NK-92 (cell line): ENCODE measurements around the gene CAMTA1.

ENCODE experiments used
- DNase-seq: peaks from one replicate; lab custom pipeline; 2025; ENCODE audit not compliant: unreplicated experiment; lab: John Stamatoyannopoulos, UW

CAMTA1 gene

DNA sequence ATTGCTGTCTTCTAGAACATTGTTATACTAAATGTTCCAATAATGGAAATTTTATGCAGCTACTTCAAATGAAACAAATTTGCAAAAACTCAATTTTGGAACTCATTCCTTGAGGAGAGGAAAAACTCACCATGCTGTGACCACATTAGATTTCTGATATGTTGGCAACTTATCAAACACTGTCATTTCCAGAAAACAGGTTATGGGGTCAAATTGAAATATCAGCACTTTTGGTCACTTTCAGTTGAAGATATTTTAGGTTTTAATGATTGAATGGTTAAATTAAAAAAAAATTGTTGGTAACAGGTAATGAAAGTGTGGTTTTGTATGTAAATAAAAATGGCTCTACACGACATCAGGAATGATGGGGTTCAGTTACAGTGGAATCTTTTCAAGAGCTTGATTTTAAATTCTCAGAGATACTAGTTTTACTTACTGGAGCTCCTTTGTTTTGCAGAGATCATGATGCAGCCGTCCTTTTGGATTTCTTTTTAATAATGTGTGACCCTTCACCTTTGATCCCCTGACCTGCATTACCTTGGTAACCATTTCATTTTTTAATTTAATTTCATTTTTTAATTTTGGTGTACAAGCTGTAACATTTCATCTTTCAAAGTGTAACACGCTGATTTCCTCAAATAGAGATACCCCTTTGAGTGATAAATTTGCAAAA lies 86.2 kb downstream of the CAMTA1 start:
- no peak for DNase-seq

DNA sequence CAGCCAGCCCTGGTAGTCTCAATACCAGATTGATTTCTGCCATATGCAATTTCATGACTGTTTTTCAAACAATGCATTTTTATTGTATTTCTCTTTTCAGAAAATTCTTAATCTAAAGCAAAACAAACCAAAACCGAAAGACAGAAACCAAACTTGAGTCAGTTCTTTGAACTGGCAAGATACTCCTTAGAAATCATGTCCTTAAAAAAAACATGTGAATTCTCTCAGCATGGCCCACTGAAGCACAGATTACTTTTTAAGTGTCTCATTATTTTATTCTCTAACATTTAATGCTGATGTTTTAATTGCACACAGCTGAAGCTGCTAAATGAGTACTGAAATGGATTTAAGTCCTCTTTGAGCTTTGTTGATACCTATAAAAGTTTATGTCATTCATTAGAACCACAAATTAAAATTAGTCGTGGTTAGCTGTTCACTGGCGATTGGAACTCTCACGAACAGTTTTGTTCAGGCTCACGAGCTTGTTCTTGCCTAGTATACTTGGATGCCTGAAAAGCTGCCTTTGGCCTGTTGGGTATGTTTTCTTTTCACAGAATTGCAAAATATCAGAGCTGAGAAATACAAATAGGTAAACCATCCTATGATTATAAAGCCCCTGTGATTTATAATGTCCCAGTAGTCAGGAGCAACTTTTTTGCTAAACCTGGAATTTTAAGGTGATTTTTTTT lies 87.5 kb downstream of the CAMTA1 start:
- no peak for DNase-seq

DNA sequence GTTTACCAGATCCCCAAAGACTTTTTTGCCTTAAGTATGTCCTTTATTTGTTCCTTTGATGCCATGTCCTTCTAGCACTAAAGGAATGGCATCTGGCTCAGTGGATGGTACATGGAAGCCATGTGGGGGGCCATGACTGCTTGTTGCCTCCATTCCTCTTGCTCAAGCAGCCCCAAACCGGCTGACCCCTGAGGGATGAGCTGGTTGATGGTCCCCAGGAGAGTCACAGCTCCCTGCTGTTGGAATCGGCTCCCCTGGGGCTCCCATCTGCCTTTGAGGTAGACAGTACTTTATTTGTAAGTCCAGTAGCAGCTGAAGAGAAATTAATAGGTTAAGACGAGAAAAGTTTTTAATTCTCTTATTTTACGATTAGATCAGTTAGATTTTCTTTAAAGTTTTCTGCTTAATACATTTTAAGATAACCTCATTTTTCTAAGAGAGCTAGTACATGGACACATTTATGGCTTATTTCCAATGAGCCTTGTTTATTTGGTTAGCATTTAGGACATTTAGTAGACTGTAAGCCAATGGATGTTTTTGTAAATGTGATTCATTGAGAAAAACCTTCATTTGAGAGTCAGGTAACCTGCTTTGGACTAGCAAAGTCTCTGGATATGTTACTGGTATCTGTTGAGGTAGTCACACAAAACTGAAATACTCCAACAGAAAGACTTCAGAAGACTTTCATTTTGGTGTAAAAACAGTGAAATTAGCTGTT lies 88.2 kb downstream of the CAMTA1 start:
- no peak for DNase-seq

DNA sequence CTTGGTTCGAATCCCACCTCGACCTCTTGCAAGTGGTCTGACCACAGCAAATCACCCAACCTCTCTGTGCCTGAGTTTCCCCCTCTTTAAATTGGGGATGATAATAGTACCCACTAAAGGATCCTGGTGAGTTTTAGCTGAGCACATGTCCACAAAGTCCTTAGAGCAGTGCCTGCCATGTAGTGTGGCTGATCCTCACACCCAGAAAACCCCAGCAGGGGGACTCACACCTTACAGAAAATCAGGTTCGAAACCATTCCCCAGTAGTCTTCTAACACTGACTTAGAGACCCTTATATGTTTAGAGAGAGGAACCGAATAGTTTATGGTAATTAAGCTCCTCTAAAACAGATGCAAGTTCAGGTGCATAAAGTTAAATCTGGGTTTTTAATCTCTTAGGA lies 89.0 kb downstream of the CAMTA1 start:
- DNase-seq: no peak

DNA sequence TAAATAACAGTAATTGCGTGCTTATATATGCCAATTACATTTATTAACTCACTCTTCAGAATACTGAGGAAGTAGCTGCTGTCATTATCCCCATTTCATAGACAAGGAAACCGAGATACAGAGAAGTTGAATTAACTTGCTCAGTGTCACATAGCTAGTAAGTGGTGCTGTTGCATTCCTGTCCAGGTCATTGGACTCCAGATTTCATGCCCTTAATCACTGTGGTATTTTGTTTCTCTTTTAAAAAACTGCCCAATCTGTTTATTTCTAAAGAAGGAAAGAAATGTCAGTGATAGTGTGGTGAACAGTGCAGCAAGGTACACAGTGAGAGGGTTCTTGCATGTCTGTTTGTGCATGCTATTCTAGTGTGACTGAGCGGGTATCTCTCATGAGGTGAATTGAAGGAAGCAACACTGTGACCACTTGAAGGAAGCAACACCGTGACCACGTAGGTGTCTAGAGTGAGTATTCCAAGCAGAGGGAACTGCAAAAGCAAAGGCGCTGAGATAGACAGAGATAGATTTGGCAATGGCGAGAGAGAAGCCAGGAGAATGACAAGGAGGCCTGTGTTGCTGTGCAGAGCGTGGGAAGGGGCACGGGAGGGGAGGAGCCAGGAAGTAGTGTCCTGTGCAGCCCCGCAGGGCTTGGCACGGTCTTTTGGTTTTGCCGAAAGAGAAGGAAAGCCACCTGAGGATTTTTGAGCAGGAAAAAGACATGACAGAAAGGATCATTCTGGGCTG lies 95.9 kb downstream of the CAMTA1 start:
- no peak for DNase-seq

DNA sequence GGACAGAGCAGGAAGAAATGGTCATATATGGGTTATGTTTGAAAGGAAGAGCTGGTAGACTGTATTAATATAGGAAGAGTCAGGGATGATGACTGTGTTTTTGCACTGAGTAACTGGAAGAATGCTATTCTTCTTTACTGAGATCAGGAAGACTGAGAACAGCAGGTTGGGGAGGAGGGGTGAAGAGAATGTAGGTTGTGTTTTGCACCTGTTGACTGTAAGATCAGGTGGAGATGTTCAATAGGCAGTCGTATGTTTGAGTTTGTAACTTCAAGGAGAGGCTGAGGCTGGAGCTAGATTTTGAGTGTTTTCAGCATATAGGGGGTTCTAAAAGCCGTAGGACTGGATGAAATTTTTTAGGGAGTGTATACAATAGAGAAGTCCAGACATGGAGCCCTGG lies 97.2 kb downstream of the CAMTA1 start:
- no peak for DNase-seq

DNA sequence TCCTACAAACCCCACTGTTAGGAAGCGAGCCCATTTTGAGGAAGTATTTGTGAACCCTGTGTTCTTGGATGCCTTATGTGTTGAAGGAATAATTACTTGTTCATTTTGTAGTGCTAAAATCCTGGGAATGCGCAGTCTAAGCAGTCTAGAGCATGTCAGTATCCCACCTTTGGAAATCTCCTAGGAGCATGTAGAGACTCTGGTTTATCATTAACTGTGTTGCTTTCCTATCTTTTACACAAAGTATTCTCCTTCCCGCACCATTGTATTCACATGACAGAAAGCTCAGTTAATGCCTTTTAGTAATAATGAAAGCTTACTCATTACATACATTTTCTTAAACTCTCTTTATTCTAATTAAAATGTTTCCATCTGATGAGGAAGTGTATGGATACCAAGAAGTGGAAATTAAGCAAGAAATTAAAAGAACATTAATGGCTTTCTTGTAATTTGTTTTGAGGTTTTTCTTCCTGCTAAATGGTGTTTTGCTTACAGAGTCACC lies 99.4 kb downstream of the CAMTA1 start:
- DNase-seq: no peak

DNA sequence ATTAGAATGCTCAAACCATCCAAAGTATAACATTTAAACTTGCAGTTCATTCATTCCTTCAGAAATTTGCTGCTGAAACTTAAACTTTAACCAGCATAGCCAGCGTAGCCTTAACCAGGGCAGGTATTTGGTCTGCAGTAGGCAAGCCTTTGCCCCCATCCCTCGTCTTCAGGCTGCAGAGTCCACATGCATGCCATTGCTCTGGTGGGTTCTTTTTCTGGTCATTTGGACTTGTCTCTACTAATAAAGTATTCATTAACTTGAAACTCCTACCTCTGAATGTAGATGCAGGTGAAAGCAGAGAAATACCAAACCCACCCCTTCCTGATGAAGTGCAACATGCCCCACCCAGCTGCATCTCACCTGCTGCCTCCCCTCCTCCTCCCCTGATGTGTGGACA lies 100.2 kb downstream of the CAMTA1 start:
- DNase-seq: no peak

DNA sequence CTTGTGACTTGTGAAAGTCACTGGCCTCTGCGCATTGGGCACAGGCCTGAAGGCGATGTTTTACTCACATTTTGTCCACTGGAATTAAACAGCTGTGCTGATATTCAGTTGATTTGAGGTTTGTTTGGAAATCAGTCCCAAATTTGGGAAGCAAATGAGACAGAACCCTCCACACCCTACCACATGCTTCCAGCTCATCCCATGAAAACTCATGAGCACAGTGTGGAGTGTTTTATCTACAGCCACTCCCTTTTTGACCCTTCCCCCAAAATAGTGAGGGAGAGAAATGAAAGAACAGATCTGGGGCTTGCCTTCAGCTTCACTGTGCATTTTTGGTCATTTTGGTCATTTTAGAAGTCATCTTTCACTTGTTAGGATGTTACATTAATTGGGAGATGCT lies 101.3 kb downstream of the CAMTA1 start:
- no peak for DNase-seq

DNA sequence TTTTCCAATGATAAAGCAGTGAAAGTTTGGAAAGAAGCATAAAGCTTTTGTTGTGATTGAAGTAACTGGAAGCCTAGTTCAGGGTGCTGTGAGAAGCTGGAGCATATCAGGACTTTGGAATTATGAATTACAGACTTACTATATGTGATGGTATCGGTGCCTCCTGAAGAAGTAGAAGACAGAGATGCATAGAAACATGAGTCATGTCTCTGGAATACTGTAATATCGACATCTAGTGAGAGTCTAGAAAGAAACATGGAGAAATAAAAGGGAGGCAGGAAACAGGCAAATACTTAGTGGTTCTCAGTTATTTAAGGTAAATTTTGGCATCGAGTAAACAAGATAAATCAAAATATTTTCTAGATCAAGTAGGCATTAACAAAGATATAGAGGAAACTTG lies 103.0 kb downstream of the CAMTA1 start:
- no peak for DNase-seq

DNA sequence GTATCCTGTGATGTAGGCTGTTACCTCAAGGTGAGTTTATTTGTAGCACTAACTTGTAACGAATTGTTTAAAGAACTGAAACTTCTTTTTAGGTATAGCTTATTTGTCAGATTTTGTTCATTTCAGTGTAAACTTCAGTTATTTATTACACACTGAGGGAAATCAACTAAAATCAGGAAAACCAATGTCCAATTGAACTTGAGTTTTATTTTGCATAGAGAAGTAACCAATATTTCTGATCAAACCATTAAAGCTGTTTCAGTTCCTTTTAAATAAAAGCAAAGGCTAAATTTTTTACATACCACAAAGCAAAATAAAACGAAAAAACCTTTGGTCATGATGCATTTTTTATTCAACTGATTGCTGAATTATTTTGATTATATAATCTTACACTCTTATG lies 103.6 kb downstream of the CAMTA1 start:
- DNase-seq: no peak

DNA sequence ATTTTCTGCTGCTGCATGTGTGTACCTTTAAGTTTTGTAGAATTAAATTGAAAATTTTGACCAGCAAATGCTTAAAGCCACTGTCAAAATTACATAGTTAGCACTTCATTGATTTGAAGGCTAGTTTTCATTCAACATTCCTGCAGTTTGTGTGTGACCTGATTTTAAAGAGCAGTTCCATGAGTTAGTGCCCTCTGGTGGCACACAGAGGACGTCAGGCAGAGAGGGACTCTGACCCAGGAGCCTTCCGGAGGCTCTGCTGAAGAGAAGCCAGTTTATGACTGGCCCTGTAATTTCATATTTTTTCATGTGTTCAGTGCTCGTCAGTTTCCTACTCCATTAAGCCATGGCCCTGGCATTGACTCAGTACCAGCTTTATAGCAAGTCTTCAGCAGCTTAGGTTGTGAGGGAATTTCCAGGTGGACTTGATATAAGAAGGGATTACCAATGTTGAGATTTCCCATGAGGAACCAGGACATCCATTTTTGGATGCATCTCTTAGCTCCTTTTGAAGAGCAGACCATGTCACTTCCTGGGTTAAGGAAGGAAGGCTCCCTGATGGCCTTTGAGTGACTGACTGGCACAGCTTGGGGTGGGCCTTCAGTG lies 104.7 kb downstream of the CAMTA1 start:
- DNase-seq: no peak

DNA sequence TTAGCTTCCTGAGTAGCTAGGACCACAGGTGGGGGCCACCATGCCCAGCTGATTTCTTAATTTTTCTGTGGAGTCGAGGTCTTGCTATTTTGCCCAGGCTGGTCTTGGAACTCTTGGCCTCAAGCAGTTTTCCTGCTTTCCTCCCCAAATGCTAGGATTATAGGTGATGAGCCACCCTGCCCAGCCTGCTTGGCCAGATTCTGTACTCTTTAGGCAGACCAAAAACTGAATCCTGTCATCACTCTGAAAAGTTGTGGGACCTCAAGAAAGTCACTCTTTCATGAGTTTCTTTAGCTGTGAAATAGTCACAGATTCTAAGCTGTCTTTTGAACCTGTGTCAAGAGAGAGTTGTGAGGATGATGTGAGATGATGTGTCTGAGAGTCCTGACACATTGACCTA lies 105.4 kb downstream of the CAMTA1 start:
- no peak for DNase-seq

DNA sequence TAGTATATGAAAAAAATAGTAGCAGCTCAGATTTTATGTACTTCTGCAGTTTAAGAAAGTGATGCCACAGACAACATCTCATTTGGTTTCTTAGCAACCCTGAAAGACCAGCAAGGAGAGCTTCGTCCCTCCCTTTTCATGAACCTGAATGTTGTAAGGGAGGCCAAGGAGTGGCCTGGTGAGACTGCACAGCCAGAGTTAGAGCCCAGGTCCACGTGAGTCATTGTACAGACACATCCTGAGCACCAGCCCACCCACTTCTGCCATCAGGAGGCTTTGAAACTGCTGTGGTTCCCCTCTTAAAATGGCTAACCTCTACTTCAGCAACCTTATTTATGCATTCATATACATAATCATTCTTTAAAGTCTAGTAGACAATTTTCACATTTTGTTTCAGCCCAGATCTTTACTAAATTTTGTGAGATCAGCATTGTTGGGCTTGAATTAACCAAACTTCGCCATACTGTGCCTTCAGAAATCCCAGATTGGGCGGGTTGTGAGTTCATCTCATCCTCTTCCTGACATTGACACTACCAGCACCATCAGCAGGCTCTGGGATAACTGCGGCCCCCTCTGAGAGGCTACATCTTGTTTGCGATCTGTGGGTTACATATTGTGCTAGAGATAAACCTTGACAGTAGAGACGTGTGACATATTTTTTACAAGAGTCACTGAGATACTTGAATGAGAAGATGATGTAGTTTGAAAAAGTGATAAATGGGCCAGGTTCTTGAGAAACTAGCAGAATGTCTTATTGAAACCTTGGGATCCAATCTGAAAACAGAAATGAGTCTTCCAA lies 106.7 kb downstream of the CAMTA1 start:
- no peak for DNase-seq

DNA sequence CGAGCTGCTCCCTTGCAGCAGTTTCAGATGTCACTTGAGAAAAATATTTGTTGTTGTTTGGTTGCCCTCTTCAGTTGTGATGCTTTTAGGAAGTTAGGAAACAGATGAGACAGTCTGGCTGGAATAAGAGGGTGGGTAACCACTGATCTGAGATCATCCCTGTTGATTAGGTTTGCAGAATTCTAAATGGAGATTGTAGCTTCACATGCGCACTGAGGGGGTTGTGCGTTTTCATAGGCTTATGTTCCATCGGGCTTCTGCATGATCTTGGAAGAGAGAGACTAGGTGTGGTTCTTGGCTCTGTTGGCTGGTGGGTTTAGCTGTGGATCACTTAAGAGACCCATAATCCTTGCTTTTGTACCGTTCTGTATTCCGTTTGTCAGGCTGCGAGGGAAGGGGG lies 108.1 kb downstream of the CAMTA1 start:
- DNase-seq: no peak

DNA sequence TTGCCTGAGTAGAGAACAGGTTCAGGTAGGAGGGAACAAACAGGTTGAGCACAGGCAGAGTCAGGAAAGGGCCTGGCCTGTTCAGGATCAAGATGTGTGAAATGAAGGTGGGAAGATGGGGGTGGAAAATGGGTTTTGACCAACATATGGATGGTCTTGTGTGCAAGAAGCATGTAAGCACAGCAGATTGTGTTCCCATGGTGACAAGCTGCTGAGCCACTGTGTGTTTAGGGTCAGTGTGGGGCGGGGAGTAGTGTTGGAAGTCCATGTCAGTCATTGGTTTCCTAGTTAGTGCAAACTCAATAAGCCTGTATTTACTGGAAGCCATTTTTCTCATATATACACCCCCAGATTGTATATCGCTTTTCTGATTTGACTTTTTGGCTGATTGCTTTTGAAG lies 111.9 kb downstream of the CAMTA1 start:
- no peak for DNase-seq

DNA sequence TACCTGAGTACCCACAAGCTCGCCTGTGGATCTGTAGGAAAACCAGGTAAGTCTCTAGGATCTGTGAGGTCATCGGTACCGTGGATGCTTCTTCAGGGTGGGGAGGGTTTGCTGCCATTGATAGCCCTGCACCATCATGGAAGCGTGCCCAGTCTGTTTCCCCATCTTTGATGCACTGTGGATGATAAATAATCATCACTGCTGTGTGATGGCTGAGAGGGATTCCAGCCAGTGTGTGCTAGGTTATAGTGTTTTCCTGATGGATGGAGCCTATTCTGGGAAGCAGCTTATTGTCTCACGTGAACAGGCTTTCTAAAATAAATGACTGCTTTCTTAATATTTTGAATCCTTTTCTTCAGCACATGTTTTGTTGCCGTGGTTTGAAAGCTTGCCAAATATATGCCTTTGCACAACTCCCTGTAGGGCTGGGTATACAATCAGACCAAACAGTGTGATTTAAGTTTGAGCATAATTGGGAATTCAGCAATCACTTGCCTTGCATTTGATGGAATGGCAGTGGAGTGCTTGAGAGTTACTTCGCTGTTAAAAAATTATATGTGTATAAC lies 113.8 kb downstream of the CAMTA1 start:
- DNase-seq: no peak

DNA sequence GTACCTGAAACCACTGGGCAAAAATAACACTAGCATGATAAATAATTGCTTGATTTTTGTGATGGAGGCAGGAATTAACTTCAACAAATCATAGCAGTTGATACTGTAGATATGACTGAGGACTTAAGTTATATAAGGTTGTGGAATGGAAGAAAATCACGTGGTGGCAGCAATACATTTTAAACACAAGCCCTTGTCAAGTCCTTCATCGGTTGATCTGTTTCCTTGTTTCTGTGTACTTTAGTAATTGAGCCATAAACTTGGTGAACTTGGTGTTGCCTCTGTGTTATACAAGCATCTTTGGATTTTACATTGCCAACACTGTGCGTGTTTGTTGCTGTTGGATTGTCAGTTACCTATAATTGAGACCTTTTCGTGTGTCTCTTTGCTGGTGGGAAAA lies 114.4 kb downstream of the CAMTA1 start:
- DNase-seq: no peak

DNA sequence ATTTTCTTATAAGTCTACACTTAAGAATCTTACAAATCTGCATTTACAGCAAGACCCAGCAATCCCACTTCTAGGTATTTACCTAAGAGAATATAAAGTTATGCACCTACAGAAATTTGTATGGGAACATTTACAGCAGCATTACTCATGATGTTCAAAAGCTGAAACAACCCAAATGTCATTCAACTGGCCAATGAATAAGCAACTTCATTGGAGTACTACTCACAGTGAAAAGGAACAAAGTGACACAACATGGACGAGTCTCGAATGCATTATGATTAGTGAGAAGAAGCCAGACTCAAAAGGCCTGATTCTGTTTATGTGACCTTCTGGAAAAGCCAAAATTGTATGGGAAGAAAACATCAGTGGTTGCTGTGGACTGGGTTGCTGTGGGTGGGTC lies 116.9 kb downstream of the CAMTA1 start:
- DNase-seq: no peak
